GM21423 (cell line): ENCODE results near the gene SGPL1.

Source experiments
- ATAC-seq: cut with Tn5 transposase; IDR thresholded peaks from one replicate; pipeline ENCODE4 v1.9.1; 2021; ENCODE audit warnings: mild to moderate bottlenecking, moderate library complexity; ENCODE audit not compliant: unreplicated experiment

The SGPL1 gene

DNA sequence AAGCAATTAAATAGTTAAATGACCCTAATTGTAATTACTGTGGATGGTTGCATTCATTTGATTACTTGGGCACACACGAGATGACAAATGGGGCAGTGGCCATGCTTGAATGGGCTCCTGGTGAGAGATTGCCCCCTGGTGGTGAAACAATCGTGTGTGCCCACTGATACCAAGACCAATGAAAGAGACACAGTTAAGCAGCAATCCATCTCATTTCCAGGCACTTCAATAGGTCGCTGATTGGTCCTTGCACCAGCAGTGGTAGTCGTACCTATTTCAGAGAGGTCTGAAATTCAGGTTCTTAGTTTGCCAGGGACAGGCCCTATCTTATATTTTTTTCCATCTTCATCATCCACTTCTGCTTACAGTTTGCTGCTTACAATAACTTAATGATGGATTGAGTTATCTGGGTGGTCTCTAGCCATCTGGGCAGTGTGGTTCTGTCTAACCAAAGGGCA, 64.4 kb downstream of the SGPL1 start:
- ATAC-seq, result peak; percentile 63

GRCh38 chr10:70884741-70885140, 69.0 kb downstream of the SGPL1 start:
- no peak for ATAC-seq

DNA sequence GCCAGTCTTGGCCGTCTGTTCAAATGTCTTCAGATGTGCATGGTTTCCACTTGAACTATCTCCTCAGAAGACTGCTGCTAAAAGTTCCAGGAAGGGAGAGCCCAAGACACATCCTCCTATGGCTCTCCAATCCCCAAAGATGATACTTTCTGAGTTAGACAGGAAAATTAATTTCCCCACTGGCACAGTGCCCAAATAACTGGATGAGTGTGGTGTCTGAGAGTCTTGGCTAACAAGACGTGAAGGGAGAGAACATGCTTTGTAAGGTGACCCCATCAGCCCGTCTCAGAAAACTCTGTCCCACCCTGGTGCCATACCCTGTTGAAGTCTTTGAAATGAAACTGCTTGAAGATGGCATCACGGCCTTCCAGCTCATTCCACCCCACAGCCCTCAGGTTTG, 69.7 kb downstream of the SGPL1 start:
- no peak for ATAC-seq

GRCh38 chr10:70885931-70886903, 70.5 kb downstream of the SGPL1 start:
- no peak for ATAC-seq

- no peak for ATAC-seq
Measured at GRCh38 chr10:70886921-70887665, 71.3 kb downstream of the SGPL1 start.

DNA sequence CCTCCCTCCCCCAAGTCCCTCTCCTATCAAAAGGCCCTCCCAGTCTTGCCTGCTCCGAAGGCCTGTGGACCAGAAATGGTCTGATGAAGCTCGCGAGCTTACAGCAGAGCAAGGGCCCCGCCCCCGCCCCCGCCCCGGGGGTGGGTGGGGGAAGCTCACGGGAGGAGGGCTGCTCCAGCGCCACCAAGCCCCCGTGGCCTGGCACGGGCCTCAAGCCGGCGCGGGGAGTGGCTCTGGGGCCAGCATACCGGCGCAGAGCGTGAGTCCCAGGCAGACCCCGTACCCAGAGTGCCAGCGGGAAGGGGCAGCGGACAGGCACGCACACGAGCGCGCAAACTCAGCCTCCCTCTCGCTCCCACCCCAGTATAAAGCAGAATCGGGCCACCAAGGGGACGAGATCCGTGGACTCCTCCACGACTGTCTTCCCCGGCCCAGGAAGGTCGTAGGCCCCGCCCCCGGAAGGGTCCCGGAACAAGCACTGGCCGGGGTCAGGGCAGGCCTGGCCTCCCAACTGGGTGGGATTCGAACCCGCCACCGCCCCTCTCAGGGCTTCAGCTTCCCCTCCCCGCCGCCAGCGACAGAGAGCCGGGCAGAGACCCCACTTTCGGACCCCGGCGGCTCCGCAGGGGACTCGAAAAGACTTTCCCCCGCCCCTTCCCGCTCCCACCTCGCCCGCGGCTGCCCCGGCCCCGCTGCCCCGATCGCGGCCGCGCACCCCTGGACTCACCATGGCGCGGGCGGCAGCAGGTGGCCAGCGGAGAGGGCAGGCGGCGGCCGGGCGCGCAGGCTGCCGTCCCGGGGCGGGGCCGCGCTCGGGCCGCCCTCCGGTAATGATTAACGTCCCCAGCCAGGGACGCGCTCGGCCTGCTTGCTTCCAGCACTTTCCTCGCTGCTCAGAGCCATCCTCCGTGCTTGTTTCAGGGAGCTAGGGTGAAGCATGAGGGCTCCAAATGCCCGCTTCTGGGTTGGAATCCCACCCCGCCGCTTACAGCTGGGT, 72.4 kb downstream of the SGPL1 start, which contains the start of gene PCBD1:
TSS of gene PCBD1 (minus strand) at position 762 of the 997 bp plus-strand sequence. CDS start at position 730, 32 bp downstream.
- ATAC-seq, result peak; percentile 84

DNA sequence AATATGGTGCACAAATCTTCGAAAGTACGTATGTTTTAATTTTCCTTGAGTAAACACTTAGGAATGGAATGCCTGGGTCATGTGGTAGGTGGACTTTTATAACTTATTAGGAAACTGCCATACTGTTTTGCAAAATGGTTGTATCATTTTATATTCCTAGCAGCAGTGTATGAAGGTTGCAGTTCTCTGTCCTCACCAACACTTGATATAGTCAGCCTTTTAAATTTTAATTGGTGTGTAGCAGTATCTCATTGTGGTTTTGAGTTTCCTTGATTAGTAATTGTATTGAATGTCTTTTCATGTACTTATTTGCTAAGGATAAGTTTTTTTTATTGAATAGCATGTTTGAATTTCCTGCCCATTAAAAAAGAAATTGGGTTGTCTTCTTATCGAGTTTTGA, 73.5 kb downstream of the SGPL1 start:
- ATAC-seq, result no peak

DNA sequence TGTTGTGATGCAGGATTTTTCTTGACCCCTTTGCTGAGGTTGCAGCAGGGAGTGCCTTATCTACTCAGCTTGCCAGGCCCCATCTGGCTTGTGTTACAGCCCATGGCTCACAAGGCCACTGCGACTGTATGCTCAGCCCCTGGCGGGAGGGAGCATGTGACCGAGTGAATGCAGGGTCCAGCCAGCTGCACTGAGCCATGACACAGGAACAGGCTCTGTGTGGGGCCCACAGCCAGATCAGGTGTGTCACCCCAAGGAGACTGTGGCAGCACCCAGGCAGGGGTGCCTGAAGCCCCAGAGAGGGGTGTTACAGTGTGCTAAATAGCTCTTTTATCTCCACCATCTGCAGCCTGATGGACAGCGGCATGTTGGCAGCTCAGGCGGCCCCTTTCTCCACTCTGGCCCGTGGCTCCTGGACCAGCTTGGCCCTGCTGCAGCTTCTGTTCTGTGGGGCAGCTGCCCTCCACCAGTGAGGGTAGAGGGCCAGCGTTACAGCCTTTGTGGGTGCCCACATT, 75.2 kb downstream of the SGPL1 start:
- ATAC-seq, result no peak

DNA sequence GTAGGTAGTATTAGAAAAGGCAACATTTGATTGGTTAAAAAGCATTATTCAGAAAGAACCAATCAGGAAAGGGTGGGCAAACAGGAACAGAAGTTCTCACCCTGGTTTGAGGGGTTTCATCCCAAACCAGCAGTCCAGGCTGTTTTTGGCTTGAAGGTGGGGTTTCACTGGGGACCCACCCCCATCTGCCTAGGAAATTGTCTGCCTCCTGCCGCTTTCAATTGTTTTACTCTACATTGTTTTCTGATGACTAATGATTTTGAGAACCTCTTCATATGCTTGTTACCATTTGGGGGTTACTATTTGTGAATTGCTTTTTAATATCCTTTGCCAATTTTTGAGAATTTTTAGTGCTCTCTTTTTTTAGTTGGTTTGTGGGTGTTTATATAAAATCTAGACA, 75.9 kb downstream of the SGPL1 start:
- no peak for ATAC-seq

- ATAC-seq, result no peak
Measured at GRCh38 chr10:70892631-70893030, 76.9 kb downstream of the SGPL1 start.

DNA sequence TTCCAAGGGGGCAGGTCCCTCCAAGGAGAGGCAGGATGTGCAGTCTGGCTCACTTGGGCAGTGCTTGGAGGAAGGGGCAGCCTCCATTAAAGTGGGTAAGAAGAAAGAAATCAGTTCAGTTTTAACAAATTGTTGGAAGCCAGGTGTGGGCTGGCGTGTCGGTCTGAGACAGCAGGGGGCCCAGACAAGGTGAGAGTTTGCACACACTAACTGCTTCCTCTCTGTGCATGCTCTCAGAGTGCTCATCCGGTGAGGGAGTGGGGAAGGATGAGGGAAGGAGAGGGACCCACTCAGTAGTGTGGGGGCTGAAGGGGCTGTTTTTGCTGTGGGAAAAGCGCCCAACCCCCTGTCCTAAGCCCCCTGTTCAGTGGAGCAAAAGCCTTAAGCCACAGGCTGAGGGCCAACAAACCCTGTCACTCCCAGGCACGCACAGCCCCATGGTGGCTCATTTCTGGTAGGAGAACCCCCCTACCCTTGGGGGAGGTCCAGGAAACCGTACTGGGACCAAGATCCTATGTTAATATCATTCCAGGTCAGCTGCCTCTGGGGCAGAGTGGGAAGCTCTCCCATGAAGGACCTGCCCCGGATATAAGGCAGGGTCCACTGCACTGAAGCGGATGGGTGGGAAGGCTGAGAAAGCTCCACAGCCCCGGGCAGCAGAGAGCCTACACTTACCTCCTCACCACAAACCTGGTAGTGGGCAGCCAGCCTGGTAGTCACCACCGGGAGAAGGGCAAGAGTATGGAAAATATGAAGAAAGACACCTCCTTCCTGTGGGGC, 77.7 kb downstream of the SGPL1 start:
- no peak for ATAC-seq

GRCh38 chr10:70894416-70894815, 78.7 kb downstream of the SGPL1 start:
- no peak for ATAC-seq

- no peak for ATAC-seq
Measured at GRCh38 chr10:70896551-70896950, 80.8 kb downstream of the SGPL1 start.

- no peak for ATAC-seq
Measured at GRCh38 chr10:70898687-70899086, 82.9 kb downstream of the SGPL1 start.

GRCh38 chr10:70899096-70899495, 83.3 kb downstream of the SGPL1 start:
- ATAC-seq, result no peak

DNA sequence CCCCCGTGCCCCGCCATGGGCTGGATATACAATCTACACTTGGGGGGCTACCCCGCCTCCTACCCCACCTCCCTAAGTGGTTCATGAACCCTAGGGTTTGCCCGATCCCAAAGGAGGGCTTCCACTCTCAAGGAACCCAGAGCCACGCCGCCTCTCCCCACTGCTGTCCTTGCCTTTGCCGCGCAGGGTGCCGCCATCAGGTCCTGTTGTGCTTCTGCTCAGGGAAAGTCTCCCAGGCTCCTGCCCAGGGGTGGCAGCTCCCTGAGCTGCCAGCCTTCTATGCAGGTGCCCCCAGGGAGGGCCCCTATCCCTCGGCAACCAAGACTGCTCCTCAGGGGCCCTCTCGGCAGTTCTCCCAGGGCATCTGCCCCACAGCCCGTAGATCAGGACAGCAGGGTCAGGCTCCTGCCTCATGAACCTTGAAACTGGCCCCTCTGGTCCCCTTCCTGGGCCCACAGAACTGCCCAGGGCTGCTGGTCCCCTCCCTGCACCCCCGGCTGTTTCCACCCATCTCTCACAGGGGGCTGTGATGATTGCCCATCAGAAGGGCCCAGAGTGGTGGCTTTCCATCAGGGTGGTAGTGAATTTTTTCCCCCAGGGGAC, 85.6 kb downstream of the SGPL1 start:
- no peak for ATAC-seq

DNA sequence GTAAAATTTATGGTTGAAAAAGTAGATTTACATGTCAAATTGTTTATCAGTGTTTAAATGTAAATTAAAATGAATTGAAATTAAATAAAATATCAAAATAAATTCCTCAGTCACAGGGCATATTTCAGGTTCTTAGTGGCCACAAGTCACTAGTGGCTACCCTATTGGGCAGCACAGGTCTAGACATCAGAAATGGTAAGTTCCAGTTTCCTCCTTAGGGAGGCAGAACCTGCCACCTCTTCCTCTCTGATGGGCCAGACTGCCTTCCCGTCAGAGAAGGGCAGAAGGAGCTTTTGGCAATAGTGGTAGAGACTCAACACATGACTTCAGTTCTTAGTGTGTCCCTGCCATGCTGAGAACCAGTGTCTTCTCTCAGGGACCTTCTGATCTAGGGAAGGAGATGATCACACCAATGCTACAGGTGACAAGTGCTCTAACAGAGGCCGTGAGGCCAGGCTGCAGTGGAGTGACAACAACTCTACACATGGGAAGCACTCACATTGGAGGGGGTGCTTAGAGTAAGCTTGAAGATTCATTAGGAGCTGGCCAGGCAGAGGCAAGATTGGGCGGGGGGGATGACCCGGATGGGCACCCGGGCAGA, 87.0 kb downstream of the SGPL1 start:
- ATAC-seq, result no peak

DNA sequence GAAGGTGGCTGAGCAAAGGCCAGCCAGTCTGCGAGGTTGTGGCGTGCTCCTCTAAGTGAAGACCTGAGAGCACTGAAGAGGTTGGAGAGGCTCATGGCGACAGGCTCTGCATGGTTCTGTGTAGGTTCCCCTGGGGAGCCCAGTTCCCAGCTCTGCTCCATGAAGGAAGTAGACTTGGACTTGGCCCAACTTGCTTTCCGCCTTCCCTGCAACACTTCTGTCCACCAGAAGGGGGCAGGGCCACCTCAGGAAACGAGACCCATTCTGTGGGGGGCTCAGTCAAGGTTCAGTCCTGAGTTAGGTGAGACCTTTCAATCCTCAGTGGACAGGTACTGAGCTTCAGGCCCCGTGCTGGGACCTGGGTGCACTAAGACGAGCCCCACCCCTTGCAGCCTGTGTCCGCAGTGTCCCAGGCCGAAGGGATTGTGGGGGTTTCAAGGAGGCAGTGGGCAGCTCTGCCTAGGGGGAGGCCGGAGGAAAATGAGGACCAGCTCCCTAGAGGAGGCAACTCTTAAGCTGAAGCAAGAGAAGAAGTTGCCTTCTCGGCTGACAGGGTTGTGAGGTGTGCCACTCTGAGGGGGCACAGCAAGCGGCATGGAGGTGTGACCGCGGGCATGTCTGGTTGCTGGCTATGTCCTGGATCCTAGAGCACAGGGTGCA, 87.6 kb downstream of the SGPL1 start:
- ATAC-seq, result no peak
